Activated T-cell treated with anti-CD3 and anti-CD28 coated beads, Interleukin-2, amount 50 U/mL, for 4 hours (primary cell): ENCODE data around the gene ZFAND3. TPM values are rescaled to one million over a fixed set of nuclear protein-coding genes. Genes with fewer than 3 reads are reported as not detected.

Experiments
- ATAC-seq, 2 donors: fragments of 200-7000 bp; cut with Tn5 transposase; one replicate each; pipeline ENCODE4 v1.10.0; 2021
- DNase-seq: peaks from one replicate; pipeline ENCODE4 v3.0.0-alpha.2; 2020
- H3K27me3 Mint-ChIP-seq: one replicate; pipeline ENCODE4 v1.8.0; 2021; ENCODE audit warnings: low read depth, mixed read lengths
- H3K36me3 Mint-ChIP-seq: one replicate; pipeline ENCODE4 v1.8.0; 2022; ENCODE audit warnings: mixed read lengths; ENCODE audit not compliant: insufficient read depth
- H3K4me1 Mint-ChIP-seq: one replicate; pipeline ENCODE4 v1.8.0; 2021; ENCODE audit warnings: low read depth, mixed read lengths
- H3K4me3 Mint-ChIP-seq: one replicate; pipeline ENCODE4 v1.8.0; 2021; ENCODE audit warnings: mild to moderate bottlenecking, moderate library complexity, mixed read lengths
- H3K9me3 Mint-ChIP-seq: one replicate; pipeline ENCODE4 v1.8.0; 2021; ENCODE audit warnings: mixed read lengths
- total RNA-seq, 3 donors: library from RNA; stranded (reverse); gene quantifications; one replicate each; pipeline ENCODE4 v1.2.1, GENCODE V29; 2021

The ZFAND3 gene
- total RNA-seq, 3 donors from 2014 or later, result 21.5 to 31.4 (median 30.8) TPM

DNA sequence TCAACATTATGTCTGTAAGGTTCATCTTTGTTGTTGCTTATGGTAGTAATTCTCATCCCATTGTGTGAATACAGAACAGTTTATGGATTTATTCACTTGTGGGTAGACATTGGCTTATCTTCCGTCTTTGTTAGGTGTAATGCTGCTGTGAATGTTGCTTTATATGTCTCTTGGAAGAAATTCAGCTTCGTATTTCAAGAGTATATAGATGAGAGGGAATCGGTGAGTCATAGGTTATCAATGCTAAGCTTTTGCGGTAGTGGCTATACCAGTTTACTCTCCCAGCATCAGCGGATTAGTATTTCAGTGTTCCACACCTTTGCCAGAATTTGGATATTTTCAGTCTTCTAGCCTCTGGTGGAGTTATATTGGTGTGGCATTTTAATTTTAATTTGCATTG is 77.8 kb downstream of the ZFAND3 start:
- ATAC-seq (no peak), DNase-seq (no peak)
- Mint-ChIP-seq H3K27me3 (no peaks in the 10 kb centered on the region), H3K9me3 (peaks cover 16% of the 10 kb centered on the region), H3K4me1 (peaks cover 54% of the 10 kb centered on the region), H3K4me3 (no peak overlapping the region), H3K36me3 (peaks cover 33% of the 10 kb centered on the region)

DNA sequence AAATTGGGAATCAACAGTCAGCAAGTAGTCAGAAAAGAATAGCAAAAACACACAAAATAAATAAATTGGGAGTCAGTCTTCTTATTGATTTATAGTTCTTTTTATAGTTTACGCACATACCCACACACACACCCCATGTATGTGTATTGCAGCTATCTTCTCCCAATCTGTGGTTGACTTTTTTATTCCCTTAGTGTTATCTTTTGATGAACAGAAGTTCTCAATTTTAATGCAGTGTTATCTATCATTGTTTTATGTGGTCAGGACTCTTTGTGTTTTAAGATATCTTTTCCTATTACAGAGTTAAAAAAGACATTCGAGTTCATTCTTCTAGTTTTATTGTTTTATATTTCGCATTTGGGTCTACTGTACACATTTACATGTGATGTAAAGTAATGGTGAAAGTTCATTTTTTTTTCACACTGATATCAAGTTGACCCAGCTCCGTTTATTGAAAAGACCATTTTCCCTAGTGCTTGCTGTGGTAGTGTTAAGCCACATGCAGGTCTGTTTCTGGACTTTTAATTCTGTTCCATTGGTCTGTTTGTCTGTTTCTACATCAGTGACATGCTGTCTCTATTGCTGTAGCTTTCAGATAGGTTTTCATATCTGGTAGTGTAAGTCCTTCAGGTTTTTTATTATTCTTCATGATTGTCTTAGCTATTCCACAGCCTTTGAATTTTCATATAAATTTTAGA is 78.4 kb downstream of the ZFAND3 start:
- peaks cover 47% of the 10 kb centered on the region for H3K4me1 Mint-ChIP-seq
- DNase-seq (no peak), ATAC-seq (no peak)
- H3K36me3 Mint-ChIP-seq, result peaks cover 28% of the 10 kb centered on the region
- H3K9me3 Mint-ChIP-seq, result peaks cover 16% of the 10 kb centered on the region
- no peaks in the 10 kb centered on the region for H3K27me3 Mint-ChIP-seq
- no peak overlapping the region for H3K4me3 Mint-ChIP-seq

DNA sequence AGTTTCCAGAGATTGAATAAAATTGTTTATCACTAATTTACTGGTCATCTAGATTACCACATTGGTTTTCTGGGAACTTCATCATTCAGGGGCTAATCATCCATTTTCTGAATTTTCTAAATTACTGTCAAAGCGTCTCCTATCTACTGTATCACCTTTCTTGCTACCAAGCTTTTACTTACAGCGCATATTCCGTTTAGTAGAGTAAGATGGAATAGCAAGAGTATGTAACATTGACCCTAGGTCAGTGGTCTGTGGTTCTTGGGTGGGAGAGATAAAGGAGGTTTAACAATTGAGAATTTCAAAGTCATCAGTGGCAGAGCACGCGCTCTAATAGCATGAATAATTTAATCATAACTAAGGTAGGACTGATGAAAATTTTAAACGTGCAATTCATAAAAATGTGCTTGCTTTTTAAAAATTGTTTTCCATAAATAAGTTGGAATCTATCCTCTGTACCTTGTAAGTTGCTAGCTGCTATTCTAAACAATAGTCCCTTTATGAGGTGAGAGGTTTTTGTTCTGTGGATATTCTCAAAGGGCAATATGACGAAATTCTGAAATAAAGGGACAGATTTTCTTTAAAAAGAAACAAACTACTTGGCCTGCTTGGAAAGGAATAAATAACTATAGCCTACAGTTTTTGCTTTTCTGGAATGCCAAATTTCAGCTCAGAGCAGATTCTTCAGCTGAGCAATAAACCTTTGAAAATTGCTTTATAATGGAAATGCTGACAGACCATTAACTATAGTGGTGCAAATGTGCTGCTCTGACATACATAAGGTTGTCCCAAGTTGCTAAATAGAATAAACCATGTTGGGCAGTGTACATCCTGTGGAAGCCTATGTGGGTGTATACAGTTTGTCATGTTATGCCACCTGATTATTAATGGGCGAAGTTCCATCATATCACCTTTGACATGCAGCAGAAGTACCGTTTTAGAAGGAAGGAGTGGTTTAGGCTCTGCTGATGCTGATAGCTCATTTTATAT is 84.1 kb downstream of the ZFAND3 start:
- H3K36me3 Mint-ChIP-seq, result peaks cover 16% of the 10 kb centered on the region
- DNase-seq (no peak), ATAC-seq (no peak)
- H3K9me3 Mint-ChIP-seq, result no peaks in the 10 kb centered on the region
- peaks cover 54% of the 10 kb centered on the region for H3K4me1 Mint-ChIP-seq
- H3K4me3 Mint-ChIP-seq, result no peak overlapping the region
- H3K27me3 Mint-ChIP-seq, result no peaks in the 10 kb centered on the region

DNA sequence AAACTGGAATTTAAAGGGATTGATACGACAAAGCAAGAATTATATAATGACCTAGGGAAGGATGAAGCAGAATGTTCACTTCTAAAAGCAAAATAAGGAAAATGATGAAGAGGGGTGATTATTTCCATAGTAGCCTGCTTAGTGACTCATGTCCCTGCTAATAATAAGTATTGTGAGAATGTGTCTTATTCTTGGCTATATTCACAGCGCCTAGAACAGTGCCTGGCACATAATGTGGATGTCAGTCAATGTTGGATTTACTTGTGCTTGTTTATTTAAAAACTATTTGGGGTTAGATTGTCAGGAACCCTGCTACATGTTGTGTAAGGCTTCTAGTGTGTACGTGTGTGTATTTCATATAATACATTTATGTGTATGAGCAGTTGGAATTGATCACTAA is 85.1 kb downstream of the ZFAND3 start:
- H3K36me3 Mint-ChIP-seq, result peaks cover 13% of the 10 kb centered on the region
- H3K4me1 Mint-ChIP-seq, result peaks cover 59% of the 10 kb centered on the region
- no peaks in the 10 kb centered on the region for H3K9me3 Mint-ChIP-seq
- no peak overlapping the region for H3K4me3 Mint-ChIP-seq
- H3K27me3 Mint-ChIP-seq, result no peaks in the 10 kb centered on the region
- no peak for DNase-seq
- no peak for ATAC-seq

DNA sequence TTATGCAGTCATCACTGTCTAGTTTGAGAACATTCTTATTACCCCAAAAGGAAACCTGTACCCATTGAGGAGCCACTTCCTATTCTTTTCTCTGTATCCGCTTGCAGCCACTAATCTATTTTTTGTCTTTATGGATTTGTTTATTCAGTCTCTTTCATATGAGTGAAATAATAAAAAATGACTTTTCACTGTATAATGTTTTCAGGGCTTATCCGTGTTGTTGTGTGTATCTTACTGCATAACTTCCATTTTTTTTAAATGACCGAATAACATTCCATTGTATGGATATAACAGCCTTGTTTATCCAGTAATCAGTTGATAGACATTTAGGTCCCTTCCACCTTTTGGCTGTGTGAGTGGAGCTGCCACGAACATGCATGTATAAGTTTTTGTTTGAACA is 86.6 kb downstream of the ZFAND3 start:
- H3K4me3 Mint-ChIP-seq, result no peak overlapping the region
- H3K27me3 Mint-ChIP-seq, result no peaks in the 10 kb centered on the region
- no peaks in the 10 kb centered on the region for H3K9me3 Mint-ChIP-seq
- no peak for DNase-seq
- peaks cover 8% of the 10 kb centered on the region for H3K36me3 Mint-ChIP-seq
- ATAC-seq, result no peak
- H3K4me1 Mint-ChIP-seq, result peaks cover 63% of the 10 kb centered on the region

DNA sequence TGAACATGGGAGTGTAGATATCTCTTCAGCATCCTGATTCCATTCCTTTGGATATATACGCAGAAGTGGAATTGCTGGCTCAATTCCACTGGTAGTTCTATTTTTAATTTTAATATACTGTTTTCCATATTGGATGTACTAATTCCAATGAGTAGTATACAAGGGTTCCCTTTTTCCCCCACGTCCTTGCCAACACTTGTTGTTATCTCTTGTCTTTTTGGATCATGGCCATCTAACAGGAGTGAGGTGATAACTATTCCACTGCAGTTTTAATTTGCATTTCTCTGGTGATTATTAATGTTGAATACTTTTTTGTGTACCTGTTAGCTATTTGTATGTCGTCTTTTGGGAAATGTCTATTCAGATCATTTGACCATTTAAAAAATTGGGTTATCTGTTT is 91.5 kb downstream of the ZFAND3 start:
- Mint-ChIP-seq H3K36me3 (peaks cover 16% of the 10 kb centered on the region), H3K4me1 (peaks cover 70% of the 10 kb centered on the region), H3K27me3 (no peaks in the 10 kb centered on the region), H3K9me3 (no peaks in the 10 kb centered on the region), H3K4me3 (no peak overlapping the region)
- DNase-seq (no peak), ATAC-seq (no peak)

DNA sequence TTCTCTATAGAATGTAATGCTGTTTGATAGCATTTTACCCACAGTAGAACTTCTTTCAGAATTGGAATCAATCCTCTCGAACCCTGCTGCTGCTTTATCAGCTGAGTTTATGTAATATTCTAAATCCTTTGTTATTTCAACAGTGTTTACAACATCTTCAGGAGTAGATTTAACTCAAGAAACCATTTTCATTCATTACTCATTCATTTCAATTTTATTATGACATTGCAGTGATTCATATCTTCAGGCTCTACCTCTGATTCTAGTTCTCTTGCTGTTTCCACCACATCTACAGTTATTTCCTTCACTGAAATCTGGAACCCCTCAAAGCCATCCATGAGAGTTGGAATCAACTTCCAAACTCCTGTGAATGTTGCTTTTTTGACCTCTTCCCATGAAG is 93.7 kb downstream of the ZFAND3 start:
- Mint-ChIP-seq H3K27me3 (no peaks in the 10 kb centered on the region), H3K36me3 (peaks cover 16% of the 10 kb centered on the region), H3K4me1 (peaks cover 63% of the 10 kb centered on the region), H3K4me3 (no peak overlapping the region), H3K9me3 (no peaks in the 10 kb centered on the region)
- peak; percentile 62 to 69 for ATAC-seq
- no peak for DNase-seq

DNA sequence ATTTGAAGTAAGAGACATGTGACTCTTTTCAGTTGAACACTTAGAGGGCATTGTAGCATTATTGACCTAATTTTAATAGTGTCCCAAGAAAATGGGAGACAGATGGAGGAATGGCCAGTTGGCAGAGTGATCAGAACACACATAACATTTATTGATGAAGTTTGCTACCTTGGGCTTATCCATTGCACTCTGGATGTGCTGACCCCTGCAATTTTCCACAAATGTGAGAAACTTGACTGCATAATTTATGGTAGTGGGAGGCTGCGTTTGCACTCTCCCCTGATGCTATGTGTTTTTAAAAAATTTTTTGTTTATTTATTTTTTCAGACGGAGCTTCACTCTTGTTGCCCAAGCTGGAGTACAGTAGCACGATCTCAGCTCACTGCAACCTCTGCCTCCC is 95.9 kb downstream of the ZFAND3 start:
- H3K4me3 Mint-ChIP-seq, result no peak overlapping the region
- peaks cover 63% of the 10 kb centered on the region for H3K4me1 Mint-ChIP-seq
- no peaks in the 10 kb centered on the region for H3K27me3 Mint-ChIP-seq
- peaks cover 20% of the 10 kb centered on the region for H3K36me3 Mint-ChIP-seq
- ATAC-seq (no peak), DNase-seq (no peak)
- no peaks in the 10 kb centered on the region for H3K9me3 Mint-ChIP-seq

DNA sequence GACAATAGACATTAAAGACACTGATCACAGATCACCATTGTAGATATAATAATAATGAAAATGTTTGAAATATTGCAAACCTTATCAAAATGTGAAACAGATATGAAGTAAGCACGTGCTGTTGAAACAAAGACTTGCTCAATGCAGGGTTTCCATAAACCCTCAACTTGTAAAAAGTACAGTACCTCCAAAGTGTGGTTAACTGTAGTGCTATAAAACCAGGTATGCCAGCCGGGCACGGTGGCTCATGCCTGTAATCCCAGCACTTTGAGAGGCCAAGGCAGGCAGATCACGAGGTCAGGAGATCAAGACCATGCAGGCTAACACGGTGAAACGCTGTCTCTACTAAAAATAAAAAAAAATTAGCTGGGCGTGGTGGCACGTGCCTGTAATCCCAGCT is 96.6 kb downstream of the ZFAND3 start:
- Mint-ChIP-seq H3K4me1 (peaks cover 64% of the 10 kb centered on the region), H3K36me3 (peaks cover 20% of the 10 kb centered on the region), H3K4me3 (no peak overlapping the region), H3K27me3 (no peaks in the 10 kb centered on the region), H3K9me3 (no peaks in the 10 kb centered on the region)
- ATAC-seq, result no peak
- DNase-seq, result no peak

DNA sequence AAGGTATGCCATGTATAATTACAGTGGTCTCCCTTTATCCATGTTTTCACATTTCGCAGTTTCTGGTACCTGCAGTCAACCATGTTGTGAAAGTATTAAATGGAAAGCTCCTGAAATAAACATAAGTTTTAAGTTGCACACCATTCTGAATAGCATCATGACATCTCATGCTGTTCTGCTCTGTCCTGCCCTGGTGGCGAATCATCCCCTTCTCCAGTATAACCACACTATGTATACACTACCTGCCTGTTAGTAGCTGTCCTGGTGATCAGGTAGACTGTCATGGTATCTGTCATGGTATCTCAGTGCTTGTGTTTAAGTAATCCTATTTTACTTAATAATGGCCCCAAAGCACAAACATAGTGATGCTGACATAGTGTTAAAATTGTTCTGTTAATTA is 97.1 kb downstream of the ZFAND3 start:
- H3K9me3 Mint-ChIP-seq, result no peaks in the 10 kb centered on the region
- no peak overlapping the region for H3K4me3 Mint-ChIP-seq
- ATAC-seq, result no peak
- peaks cover 61% of the 10 kb centered on the region for H3K4me1 Mint-ChIP-seq
- no peak for DNase-seq
- peaks cover 20% of the 10 kb centered on the region for H3K36me3 Mint-ChIP-seq
- no peaks in the 10 kb centered on the region for H3K27me3 Mint-ChIP-seq

DNA sequence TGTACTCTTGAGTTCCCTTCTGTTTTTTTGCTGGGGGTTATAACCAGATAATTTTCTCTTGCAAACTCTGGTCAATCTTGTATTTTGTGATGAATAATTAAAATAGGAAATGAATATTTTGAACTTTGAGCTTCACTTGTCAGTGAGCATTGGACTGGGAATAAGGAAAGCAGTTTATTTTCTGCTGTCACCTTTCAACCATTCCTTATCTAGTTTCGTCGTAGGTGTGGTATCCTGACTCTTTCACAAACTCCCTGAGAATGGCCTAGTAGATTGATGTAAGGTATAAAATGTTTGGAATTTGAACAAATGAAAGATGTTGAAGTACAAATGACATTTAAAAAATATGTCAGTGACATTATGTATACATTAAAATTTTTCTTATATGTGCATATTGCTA is 98.0 kb downstream of the ZFAND3 start:
- no peak for ATAC-seq
- Mint-ChIP-seq H3K4me1 (peaks cover 55% of the 10 kb centered on the region), H3K4me3 (no peak overlapping the region), H3K9me3 (no peaks in the 10 kb centered on the region), H3K27me3 (no peaks in the 10 kb centered on the region), H3K36me3 (peaks cover 20% of the 10 kb centered on the region)
- DNase-seq, result no peak

DNA sequence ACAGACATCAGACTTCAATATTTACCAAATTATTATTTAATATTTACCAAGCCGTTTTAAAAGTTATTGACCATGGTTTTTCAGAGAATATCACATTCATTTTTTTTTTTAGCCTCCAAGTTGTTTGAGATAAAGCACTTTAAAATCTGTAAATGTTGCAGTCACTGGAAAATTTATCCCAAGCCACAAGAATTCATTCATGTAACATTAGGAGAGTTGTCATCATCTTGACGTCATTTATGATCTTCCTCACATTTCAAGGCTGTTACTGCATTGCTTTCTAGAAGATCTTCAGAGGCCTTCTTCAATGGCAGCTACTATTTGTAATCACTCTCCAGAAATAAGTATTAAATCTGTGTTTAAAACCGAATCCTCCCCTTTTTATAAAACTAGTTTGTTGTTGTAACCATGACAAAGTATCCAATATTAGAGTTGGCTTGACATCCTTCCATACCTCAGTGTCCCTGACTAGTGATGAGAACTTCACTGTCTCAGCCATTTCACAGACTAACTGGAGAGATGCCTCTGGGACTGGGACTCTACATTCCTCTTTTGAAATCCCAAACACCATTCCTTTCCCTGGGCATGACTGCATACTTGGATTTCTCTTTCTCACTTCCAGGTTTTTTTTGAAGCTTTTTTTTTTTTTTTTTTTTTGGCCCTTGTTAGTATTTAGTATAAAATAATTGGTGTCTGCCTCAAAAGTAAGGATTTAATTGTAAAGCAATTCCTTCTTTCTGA is 100.1 kb downstream of the ZFAND3 start:
- H3K36me3 Mint-ChIP-seq, result peaks cover 19% of the 10 kb centered on the region
- no peak for DNase-seq
- no peaks in the 10 kb centered on the region for H3K27me3 Mint-ChIP-seq
- H3K9me3 Mint-ChIP-seq, result no peaks in the 10 kb centered on the region
- peaks cover 53% of the 10 kb centered on the region for H3K4me1 Mint-ChIP-seq
- ATAC-seq, result no peak
- H3K4me3 Mint-ChIP-seq, result no peak overlapping the region

DNA sequence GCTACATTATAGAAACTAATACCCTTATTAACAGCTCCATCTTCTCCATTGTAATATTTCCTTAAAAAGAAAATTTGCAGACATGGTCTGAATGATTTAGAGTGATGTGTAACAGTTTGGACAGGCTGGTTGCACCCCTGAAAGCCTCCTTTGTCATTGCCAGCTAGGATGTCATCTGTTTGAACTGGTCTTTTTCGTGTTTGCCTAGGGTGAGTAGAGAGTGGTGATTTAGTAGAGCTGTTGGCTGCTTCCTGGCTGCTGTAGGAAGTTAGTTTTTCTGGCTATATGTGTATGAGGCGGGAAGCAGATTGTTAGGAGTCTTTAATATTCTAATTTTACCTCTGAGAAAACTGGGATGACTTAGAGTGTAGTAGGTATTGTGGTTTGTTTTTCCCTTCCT is 101.1 kb downstream of the ZFAND3 start:
- no peaks in the 10 kb centered on the region for H3K9me3 Mint-ChIP-seq
- peaks cover 12% of the 10 kb centered on the region for H3K36me3 Mint-ChIP-seq
- H3K4me3 Mint-ChIP-seq, result no peak overlapping the region
- H3K4me1 Mint-ChIP-seq, result peaks cover 53% of the 10 kb centered on the region
- DNase-seq (no peak), ATAC-seq (no peak)
- H3K27me3 Mint-ChIP-seq, result no peaks in the 10 kb centered on the region

DNA sequence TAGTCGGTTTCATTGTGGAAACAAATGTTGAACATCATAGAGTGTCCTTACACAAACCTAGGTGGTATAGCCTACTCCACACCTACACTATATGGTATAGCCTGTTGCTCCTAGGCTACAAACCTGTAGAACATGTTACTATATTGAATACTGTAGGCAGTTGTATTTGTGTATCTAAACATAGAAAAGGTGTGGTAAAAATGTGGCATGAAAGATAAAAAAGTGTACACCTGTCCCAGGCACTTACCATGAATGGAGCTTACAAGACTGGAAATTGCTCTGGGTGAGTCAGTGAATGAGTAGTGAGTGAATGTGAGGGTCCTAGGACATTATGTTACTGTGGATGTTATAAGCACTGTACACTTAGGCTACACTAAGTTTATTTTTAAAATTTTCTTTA is 103.0 kb downstream of the ZFAND3 start:
- Mint-ChIP-seq H3K27me3 (no peaks in the 10 kb centered on the region), H3K9me3 (no peaks in the 10 kb centered on the region), H3K4me1 (peaks cover 59% of the 10 kb centered on the region), H3K4me3 (no peak overlapping the region), H3K36me3 (peaks cover 8% of the 10 kb centered on the region)
- DNase-seq (no peak), ATAC-seq (no peak)
